ACHN (cell line): ENCODE measurements around the gene DGKD.
"Not testable (repeated sequence)": the region's sequence is repeated elsewhere in the genome, so short reads cannot be mapped to it uniquely, and the experiment has no call there.

Experiments
- DNase-seq: peaks from one replicate; pipeline ENCODE4 v3.0.0-alpha.2; 2015
- in situ Hi-C: cut with HindIII; loops from 2 replicates; pipeline ENCODE4 v1.10.0; 2017; ENCODE audit warnings: low sequenced_read_pairs, low pct_ligation_motif_present, low pct_unique_long_range_greater_than_20kb

DGKD gene

DNA sequence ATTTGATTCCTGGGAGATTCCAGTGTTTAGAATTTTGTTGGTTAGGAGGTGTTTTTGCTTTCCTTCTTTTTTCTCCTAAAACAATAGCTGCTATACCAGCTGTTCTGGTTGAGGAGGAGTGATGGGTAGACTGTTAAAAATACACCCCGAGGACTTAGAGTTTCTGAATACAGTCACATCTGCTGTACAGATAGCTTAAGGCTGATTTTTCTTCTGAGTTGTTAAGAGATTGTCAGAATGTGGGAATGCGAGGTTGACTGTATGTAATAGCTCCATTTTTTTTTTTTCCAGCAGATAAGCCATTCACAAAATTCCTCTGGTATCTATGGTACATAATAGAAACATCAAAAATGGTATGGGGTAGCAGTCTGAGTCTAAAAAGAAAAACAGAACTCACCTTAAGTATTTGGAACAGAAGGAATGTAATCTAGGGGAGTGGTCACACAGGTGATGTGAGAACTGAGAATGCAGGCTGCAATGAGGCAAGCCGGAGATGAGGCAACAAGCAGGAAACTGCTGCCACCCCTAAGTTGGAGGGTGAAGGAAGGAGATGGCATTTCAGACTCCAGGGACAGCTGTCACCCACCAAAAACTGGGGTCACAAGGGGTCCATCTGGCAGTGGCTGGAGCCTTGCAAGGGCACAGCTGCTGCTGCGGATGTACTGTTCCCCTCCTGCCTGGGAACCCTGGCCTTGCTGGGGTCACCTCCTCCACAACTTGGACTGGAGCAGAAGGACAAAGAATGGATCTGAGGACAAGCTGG is 2.4 kb downstream of the DGKD start:
- no peak for DNase-seq
- in situ Hi-C loops, result no loop called here

DNA sequence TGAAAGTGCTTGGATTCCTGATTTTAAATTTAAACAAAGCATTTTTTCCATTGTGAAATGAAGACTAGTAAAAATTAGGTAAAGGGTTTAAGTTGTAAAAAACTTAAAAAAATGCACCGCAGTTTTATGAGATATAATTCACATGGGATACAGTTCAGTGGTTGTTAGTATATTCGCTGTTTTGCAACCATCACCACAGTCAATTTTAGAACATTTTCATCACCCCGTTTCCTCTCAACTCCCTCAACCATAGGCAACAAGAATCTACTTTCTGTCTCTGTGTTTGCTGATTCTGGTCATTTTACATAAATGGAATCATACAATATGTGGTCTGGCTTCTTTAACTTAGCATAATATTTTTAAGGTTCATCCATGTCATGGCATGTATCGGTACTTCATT is 4.0 kb downstream of the DGKD start:
- no peak for DNase-seq

DNA sequence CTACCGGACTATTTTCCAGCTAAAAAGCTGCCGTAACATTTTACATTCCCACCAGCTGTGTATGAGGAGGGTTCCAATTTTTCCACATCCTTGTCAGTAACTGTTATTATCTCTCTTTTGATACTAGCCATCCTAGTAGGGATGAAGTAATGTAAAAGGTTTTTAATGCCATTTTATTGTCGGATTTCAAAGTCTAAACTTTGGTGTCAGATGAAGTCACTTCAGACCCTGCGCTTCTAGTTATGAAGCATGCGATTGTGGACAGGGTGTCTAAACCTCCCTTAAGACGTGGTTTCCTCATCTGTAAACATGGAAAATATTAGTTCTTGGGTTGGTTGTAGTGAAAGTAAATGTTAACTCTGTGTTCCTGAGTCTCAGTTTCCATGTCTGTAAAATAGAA is 4.7 kb downstream of the DGKD start:
- in situ Hi-C loops, result no loop called here
- no peak for DNase-seq

More for the DNA sequence above, 4.0 kb downstream of the DGKD start:
- in situ Hi-C loops, result no loop called here

DNA sequence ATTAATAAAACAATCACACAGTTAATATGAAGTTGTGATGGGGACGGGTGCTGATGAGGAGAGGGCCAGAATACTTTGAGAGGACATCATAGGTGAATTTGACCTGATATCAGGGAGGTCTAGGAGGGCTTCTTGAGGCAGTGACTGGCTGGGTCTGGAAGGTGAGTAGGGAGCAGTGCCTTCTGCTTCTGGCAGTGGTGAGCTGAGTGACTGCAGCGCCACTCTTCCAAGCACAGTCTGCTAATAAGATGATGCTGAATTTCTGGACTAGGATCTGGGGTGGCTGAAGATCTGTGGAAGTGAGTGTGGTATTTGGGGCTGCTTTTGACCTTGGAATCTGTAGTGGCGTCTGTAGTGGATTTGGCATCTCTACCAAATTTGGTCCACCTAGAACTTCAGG is 5.5 kb downstream of the DGKD start:
- no peak for DNase-seq
- in situ Hi-C loops, result no loop called here

DNA sequence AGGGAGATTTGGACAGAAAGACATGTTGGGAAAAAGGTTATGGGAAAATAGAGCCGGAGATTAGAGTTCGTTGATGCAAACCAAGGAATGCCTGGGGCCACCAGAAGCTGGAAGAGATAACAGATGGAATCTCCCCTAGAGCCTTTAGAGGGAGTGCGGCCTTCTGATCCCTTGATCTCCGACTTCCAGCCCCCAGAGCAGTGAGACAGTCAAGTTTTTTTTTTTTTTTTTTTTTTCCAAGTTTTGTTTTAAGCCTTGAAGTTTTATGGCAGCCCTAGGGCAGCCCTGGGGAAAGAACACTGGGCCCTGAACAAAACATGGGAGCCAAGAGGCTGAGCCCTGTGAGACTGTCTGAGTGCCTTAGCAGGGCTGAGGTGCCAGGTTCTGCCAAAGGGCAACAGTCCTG is 6.5 kb downstream of the DGKD start:
- in situ Hi-C loops, result no loop called here
- DNase-seq, result no peak

DNA sequence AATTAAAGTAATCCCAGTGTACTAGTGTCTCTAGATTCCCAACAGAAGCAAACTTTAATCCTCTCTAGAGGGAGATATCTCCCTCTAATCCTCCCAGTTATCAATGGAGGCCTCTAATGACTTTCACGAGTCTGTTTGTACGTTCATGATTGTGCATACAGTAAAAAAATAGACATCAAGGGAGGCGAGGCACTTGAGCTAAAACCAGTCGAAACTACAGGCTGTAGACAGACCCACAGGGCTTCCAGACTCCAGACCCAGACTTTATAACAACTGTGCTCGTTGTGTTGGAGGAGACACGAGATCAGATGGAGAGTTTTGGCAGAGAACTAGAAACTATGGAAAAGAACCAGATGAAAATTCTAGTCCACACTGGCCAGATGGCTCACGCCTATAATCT is 7.0 kb downstream of the DGKD start:
- in situ Hi-C loops, result no loop called here
- DNase-seq, result no peak

DNA sequence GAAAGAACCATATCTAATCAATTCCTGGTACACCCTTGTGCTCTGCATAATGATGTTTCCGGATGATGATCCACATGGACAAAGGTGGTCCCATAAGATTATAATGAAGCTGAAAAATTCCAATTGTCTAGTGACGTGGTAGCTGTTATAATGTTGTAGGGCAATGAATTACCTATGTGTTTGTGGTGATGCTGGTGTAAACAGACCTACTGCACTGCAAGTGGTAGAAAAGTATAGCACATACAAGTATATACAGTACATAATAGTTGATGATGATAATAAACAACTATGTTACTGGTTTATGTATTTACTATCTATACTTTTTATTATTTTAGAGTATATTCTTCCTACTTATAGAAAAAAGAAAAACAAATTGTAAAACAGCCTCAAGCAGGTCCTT is 8.4 kb downstream of the DGKD start:
- DNase-seq, result no peak
- in situ Hi-C loops, result no loop called here

DNA sequence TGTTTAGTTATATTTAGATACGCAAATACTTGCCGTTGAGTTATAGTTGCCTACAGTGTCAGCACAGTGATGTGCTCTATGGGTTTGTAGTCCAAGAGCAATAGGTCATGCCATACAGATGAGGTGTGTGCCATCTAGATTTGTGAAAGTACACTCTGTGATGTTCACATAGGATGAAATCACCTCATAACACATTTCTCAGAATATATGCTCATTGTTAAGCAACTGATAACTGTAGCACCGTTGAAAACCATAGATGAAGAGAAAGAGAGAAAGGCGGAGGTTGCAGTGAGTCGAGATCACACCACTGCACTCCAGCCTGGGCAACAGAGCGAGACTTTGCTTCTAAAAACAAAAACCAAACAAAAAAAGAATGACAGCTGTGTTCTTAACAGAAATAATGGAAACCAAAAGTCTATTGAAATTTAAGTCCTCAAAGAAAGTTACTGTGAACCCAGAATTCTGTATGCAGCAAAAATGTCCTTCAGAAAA is 9.5 kb downstream of the DGKD start:
- DNase-seq, result no peak
- in situ Hi-C loops, result no loop called here

DNA sequence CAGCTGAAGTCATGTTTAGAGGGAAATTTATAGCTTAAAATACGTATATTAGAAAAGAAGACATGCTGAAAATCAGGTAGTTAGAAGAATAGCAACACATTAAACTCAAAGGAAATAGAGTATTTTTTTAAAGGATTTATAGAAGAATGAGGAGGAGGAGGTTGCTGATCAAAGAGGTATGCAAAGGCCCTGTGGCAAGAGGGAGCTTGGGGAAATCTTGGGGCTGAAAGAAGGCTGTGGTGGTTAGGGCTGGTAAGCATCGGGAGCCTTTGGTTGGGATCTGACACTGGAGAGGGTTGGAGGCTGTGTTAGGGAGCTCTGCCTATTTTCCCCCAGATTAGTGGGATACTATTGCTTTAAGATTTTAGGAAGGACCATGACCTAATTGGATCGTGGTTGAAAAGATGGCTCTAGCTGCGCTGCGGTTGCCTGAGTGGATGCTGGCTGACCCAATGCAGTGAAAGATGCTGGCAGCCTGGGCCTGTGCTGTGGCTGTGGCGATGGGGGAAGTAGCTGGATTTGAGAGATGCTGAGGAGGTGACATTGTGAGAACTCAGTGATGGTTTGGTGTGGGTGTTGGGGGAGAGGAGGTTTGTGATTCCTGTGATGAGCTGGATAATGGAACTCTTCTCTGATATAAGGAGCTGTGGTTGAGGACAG is 11.7 kb downstream of the DGKD start:
- in situ Hi-C loops, result no loop called here
- DNase-seq, result no peak

DNA sequence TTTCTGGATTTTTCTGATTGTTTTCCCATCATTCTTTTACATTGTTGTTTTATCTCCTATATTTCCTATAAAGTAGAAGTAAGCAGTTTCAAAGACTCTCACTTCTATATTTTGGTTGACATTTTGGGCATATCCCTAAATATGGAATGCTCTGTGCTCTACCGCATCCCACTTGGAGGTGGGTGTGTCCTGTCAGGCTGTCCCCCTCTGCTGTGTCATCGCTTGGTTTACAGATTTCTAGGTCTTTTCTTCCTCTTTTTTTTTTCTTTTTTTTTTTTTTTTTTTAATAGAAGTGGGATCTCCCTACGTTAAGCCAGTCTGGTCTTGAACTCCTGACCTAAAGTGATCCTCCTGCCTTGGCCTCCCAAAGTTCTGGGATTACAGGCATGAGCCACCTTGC is 13.3 kb downstream of the DGKD start:
- in situ Hi-C loops, result no loop called here
- no peak for DNase-seq

DNA sequence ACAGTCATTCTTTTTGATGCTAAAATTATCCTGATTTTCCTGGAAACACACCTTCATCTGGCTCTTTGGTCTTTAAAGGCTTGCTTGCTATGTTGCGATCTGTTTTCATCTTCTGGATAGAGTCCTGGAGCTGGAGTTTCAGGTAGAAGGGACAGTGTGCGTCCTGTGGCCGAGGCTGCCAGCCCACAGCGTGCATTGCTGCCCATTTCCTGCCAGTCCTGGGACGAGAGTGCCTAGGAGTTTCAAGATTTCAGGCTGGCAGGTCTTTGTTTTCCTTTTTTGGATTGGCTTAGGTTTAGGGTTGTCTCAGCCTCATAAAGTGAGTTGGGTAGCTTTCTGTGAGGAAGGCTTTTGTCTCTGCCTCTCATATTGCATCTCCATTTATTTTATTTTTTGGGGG is 14.5 kb downstream of the DGKD start:
- DNase-seq, result no peak
- in situ Hi-C loops, result no loop called here

DNA sequence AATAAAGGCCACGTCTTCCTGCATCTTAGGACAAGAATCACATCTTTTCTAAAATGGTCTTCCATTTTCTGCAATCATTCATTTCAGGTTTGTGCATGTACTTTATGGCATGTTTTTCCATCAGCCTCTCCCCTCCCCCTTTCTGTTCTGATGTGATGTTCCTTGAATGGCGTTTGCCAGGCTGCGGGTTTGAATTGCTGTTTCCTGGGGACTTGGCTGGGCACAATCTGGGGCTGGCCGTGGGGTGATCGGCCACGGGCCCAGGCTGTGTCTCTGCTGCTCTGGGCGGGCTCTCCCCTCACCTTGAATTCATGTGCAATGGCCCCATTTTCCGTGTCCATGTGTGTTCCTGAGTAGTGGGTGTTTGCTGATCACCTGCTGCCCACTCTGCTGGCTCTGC is 15.2 kb downstream of the DGKD start:
- in situ Hi-C loops, result no loop called here
- DNase-seq, result no peak

DNA sequence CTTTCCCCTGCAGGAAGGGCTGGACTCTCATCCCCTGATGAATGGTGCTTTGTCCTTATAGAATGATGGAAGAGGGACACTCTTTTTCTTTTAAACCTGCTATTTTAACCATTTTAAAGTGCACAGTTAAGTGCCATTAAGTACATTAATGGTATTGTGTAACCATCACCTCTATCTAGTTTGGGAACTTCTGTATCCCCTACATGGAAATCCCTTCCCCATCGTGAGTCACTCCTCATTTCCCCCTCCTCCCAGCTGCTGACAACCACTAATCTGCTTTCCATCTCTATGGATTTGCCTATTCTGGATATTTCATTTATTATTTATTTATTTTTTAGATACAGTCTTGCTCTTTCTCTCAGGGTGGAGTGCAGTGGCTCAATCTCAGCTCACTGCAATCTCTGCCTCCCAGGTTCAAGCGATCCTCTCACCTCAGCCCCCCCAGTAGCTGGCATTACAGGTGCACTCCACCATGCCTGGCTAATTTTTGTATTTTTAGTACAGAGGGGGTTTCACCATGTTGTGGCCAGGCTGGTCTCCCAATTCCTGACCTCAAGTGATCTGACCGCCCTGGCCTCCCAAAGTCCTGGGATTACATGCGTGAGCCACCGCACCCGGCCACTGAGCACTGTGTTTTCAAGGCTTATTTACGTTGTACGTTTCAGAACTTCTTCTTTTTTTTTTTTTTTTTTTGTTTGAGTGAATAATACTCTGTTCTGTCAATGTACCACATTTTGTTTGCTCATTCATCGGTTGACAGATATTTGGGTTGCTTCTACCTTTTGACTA is 15.8 kb downstream of the DGKD start:
- in situ Hi-C loops, result no loop called here
- no peak for DNase-seq

DNA sequence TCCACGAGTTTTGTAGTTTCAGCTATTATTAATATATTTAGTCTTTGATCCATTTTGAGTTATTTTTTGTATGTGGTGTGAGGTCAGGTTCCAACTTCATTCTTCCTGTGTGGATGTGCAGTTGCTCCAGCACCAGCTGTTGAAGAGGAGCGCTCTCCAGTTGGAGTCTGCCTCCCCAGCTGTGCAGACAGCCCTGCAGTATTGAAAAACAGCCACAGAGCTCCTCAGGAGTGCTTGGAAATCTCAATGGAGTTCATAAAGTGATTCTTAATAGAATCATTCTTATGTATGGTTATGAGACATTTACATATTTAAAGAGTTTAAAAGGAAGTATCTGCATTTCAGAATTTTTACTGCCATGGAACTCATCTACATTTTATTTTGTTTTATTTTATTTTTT is 17.3 kb downstream of the DGKD start:
- in situ Hi-C loops, result no loop called here
- no peak for DNase-seq

DNA sequence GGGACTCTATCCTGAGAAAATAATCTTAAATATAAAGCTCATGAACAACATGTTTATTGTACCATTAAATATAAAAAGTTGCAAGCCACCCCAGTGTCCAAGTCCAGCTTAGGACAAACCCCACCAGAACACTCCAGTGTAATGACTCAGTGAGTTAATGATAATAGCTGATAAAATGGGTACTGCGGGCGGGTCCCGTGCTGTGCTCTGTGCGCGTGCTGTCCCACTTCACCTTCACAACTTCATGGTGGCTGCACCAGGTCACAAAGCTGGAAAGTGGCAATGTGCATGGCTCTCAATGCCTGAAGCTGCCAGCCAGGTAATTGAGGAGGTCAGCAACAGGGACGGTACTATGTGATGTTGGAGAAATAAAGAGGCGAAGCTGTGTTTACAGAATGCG is 18.6 kb downstream of the DGKD start:
- DNase-seq, result no peak
- in situ Hi-C loops, result no loop called here

DNA sequence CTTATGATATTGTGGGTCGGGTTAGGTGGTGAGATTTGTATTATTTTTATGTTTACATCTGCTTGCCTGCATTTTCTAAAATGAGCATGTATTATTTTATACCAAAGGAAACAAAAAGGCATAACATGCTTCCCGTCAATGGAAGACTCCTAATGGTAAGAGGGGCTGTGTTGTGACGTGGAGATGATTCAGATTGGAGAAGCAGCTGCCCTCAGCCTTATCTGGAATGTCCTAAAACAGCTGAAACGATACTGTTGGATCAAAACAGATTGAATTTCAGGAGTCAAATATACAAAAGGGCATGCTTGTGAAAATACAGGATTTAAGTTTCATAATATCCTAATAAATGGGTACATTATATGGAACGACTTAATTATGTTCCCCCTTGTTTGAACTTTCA is 19.0 kb downstream of the DGKD start:
- in situ Hi-C loops, result no loop called here
- DNase-seq, result no peak

DNA sequence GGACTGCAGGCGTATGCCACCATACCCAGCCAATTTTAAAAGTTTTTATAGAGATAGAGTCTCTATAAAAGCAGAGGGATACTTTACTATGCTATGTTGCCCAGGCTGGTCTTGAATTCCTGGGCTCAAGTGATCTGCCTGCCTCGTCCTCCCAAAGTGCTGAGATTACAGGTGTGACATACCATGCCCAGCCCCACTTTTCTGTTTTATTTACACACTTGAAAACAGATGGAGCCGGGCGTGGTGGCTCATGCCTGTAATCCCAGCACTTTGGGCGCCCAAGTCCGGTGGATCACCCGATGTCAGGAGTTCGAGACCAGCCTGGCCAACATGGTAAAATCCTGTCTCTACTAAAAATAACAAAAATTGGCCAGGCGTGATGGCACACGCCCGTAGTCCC is 20.5 kb downstream of the DGKD start:
- in situ Hi-C loops, DNase-seq: not testable (repeated sequence)

DNA sequence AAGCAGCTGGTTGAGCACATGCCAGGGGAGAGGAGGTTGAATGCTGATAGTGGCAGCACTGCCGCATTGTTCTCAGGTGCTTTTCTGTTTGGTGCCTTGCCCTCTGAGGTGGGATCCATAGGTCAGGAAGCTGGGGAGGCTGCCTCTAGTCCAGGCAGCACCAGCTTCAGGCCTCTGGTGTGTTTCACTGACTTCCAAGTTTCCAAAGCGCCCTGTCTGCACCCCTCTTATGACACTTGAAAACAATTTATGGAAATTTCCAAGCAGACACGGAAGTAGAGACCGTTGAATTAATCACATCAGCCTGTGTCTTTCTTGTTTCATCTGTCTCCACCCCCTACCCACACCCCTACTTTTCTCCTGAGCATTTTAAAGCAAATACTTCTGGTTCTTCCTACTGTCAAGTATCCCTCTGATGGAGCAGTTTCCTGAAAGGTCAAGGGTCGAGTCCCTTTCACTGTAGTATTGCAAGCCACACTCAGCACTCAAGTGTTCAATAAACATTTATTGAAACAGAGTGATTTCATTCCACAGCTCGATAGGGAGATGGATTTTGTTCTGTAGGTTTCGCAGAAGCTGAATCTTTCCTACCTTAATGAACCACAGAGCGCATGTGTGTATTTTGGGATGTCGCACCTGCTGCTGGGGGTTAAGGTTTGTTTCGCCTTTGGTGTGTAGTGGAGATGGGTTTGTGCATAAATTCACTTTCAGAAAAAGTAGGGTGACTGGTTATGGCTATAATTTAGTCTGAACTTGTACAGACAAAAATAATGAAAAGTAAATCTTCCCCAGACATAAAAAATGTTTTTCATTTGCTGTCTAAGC is 21.4 kb downstream of the DGKD start:
- no peak for DNase-seq
- in situ Hi-C loops, result no loop called here

DNA sequence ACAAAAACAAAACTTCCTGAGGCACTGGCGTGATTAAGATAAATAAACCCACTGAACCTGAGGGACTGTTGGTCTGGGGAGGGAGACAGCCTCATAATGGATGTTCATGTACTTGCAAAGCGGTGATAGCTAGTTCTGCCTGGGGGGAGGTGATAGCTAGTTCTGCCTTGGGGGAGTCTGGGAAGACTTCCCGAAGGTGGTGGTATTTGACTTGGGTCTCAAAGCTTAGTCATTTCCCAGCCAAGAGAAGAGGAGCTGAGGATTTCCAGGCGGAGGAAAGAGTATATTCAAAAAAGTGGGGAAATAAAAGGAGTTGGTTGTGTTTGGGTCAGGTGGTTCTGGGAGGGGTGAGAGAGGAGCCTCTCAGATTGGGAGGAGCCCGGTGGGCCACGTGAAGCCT is 24.7 kb downstream of the DGKD start:
- no peak for DNase-seq
- in situ Hi-C loops, result no loop called here
